ENCODE results near the gene CHRNG. TPM values are rescaled to one million over a fixed set of nuclear protein-coding genes. Genes with fewer than 3 reads are reported as not detected.
A peak's percentile ranks its signal among the peaks of the same experiment; 100 is the strongest.

Gene CHRNG
- total RNA-seq, 2 experiments from 2014 or later: not detected

- H3K27me3 Mint-ChIP-seq: peaks cover 26% of the 10 kb centered on the region
- DNase-seq: peak; percentile 24
- H3K4me3 Mint-ChIP-seq: no peak overlapping the region
- no peaks in the 10 kb centered on the region for H3K36me3 Mint-ChIP-seq (ENCODE audit: low read depth)
- CTCF ChIA-PET: interaction anchor here (0.6 to 1.0 kb wide), 4 partner anchors 58 to 1135 kb away, joined by 3 to 5 read pairs (median 4); no protein-coding TSS in a partner anchor
- no peaks in the 10 kb centered on the region for H3K9me3 Mint-ChIP-seq (ENCODE audit: low read depth)
- H3K4me1 Mint-ChIP-seq: peaks cover 6% of the 10 kb centered on the region
- no peak for ATAC-seq
- intact Hi-C loops (cut with DNase I, micrococcal nuclease): loop anchor here (1.0 to 5.0 kb wide), 5 partner anchors 20 to 616 kb away; partner anchors contain the start of gene NPPC (in 1 of the 2)
- no peak overlapping the region for H3K27ac Mint-ChIP-seq
- POLR2A ChIA-PET: no interaction called here
Observed at GRCh38 chr2:232522623-232523401, 16.7 kb upstream of the CHRNG start.

- Mint-ChIP-seq H3K27me3 (peaks cover 27% of the 10 kb centered on the region), H3K9me3 (ENCODE audit: low read depth) (no peaks in the 10 kb centered on the region), H3K27ac (no peak overlapping the region), H3K4me3 (no peak overlapping the region), H3K4me1 (peaks cover 7% of the 10 kb centered on the region), H3K36me3 (ENCODE audit: low read depth) (no peaks in the 10 kb centered on the region)
- POLR2A ChIA-PET: no interaction called here
- ATAC-seq (no peak), DNase-seq (no peak)
- intact Hi-C loops (cut with DNase I, micrococcal nuclease): loop anchor here (5.0 kb wide), 3 partner anchors 181 to 616 kb away; partner anchors contain the start of gene NPPC (in 1 of the 2)
- CTCF ChIA-PET: interaction anchor here (0.6 to 1.4 kb wide), 4 partner anchors 23 to 1136 kb away, joined by 3 to 7 read pairs (median 4); no protein-coding TSS in a partner anchor
Observed at GRCh38 chr2:232523402-232523681, 16.1 kb upstream of the CHRNG start.

DNA sequence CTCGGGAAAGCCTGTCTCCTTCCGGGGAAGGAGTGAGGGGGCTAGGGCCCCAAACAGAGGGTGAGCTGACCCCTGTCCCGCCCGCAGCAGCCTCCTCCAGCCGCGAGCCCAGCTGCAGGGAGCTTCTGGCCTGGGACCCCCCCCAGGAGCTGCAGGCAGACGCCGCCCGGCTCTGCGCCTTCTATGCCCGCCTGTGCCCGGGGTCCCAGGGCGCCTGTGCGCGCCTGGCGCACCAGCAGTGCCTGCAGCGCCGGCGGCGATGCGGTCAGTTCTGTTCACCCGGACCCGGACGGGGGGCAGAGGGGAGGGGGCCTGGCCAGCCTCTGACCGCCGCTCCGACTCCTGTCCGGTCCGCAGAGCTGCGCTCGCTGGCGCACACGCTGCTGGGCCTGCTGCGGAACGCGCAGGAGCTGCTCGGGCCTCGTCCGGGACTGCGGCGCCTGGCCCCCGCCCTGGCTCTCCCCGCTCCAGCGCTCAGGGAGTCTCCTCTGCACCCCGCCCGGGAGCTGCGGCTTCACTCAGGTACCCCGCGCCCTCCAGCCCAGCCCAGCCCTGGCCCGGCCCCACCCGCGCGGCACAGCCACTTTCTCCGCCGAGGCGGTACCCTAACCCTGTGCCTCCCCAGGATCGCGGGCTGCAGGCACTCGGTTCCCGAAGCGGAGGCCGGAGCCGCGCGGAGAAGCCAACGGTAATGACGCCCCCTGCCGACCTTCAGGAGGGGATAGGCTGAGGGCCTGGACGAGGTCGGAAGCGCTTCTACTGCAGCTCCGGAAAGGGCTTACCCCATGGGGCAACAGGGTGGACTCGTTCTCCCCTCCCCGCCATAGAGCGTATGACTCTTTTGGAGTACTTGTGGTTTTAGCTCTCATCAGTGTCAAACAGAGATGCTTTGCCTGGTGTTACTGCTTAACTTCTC lies 15.6 kb upstream of the CHRNG start:
- ChIA-PET CTCF (interaction anchor here (0.6 to 1.4 kb wide), 7 partner anchors 15 to 1137 kb away, joined by 3 to 7 read pairs (median 4); no protein-coding TSS in a partner anchor), POLR2A (no interaction called here)
- no peak overlapping the region for H3K4me3 Mint-ChIP-seq
- peak; percentile 69 for ATAC-seq
- intact Hi-C loops (cut with DNase I, micrococcal nuclease): loop anchor here (5.0 kb wide), 3 partner anchors 182 to 617 kb away; partner anchors contain the start of gene NPPC (in 1 of the 2)
- H3K27ac Mint-ChIP-seq: no peak overlapping the region
- DNase-seq: peak; percentile 66
- peaks cover 33% of the 10 kb centered on the region for H3K27me3 Mint-ChIP-seq
- no peaks in the 10 kb centered on the region for H3K36me3 Mint-ChIP-seq (ENCODE audit: low read depth)
- peaks cover 13% of the 10 kb centered on the region for H3K4me1 Mint-ChIP-seq
- no peaks in the 10 kb centered on the region for H3K9me3 Mint-ChIP-seq (ENCODE audit: low read depth)

GRCh38 chr2:232524771-232525170 lies 14.7 kb upstream of the CHRNG start:
- ChIA-PET POLR2A (no interaction called here), CTCF (interaction anchor here (0.7 to 1.4 kb wide), 3 partner anchors 14 to 24 kb away, joined by 3 to 7 read pairs (median 4); no protein-coding TSS in a partner anchor)
- DNase-seq (no peak), ATAC-seq (no peak)
- Mint-ChIP-seq H3K9me3 (ENCODE audit: low read depth) (no peaks in the 10 kb centered on the region), H3K4me3 (no peak overlapping the region), H3K27me3 (peaks cover 31% of the 10 kb centered on the region), H3K36me3 (ENCODE audit: low read depth) (no peaks in the 10 kb centered on the region), H3K27ac (no peak overlapping the region), H3K4me1 (peaks cover 17% of the 10 kb centered on the region)
- intact Hi-C loops (cut with DNase I, micrococcal nuclease): loop anchor here (5.0 kb wide), 3 partner anchors 182 to 617 kb away; partner anchors contain the start of gene NPPC (in 1 of the 2)

DNA sequence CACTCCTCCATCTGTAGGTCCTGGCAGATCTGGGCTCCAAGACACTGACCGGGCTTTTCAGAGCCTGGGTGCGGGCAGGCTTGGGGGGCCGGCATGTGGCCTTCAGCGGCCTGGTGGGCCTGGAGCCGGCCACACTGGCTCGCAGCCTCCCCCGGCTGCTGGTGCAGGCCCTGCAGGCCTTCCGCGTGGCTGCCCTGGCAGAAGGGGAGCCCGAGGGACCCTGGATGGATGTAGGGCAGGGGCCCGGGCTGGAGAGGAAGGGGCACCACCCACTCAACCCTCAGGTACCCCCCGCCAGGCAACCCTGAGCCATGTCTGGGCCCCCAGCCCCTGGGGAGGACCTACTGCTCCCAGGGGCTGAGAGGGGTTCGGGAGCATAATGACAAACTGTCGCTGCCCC lies 14.3 kb upstream of the CHRNG start:
- no peak for ATAC-seq
- intact Hi-C loops (cut with DNase I, micrococcal nuclease): no loop called here
- Mint-ChIP-seq H3K4me3 (no peak overlapping the region), H3K36me3 (ENCODE audit: low read depth) (no peaks in the 10 kb centered on the region), H3K27ac (no peak overlapping the region), H3K4me1 (peaks cover 17% of the 10 kb centered on the region), H3K27me3 (peaks cover 31% of the 10 kb centered on the region), H3K9me3 (ENCODE audit: low read depth) (no peaks in the 10 kb centered on the region)
- ChIA-PET CTCF (no interaction called here), POLR2A (no interaction called here)
- no peak for DNase-seq

GRCh38 chr2:232525791-232526371 lies 13.6 kb upstream of the CHRNG start, which contains the start of gene CHRND:
Gene CHRND, plus strand, starts transcription at chr2:232526160. Its CDS starts 56 bp downstream, at chr2:232526216.
- H3K9me3 Mint-ChIP-seq (ENCODE audit: low read depth): no peaks in the 10 kb centered on the region
- CTCF ChIA-PET: interaction anchor here (0.7 kb wide), 1 partner anchor 86 kb away, joined by 3 read pairs; no protein-coding TSS in a partner anchor
- DNase-seq (no peak), ATAC-seq (no peak)
- intact Hi-C loops (cut with DNase I, micrococcal nuclease): no loop called here
- POLR2A ChIA-PET: no interaction called here
- H3K36me3 Mint-ChIP-seq (ENCODE audit: low read depth): no peaks in the 10 kb centered on the region
- H3K27ac Mint-ChIP-seq: no peak within 1 kb of the TSS
- H3K27me3 Mint-ChIP-seq: peaks cover 28% of the 10 kb centered on the region
- no peak within 1 kb of the TSS for H3K4me3 Mint-ChIP-seq
- H3K4me1 Mint-ChIP-seq: peaks cover 17% of the 10 kb centered on the region

DNA sequence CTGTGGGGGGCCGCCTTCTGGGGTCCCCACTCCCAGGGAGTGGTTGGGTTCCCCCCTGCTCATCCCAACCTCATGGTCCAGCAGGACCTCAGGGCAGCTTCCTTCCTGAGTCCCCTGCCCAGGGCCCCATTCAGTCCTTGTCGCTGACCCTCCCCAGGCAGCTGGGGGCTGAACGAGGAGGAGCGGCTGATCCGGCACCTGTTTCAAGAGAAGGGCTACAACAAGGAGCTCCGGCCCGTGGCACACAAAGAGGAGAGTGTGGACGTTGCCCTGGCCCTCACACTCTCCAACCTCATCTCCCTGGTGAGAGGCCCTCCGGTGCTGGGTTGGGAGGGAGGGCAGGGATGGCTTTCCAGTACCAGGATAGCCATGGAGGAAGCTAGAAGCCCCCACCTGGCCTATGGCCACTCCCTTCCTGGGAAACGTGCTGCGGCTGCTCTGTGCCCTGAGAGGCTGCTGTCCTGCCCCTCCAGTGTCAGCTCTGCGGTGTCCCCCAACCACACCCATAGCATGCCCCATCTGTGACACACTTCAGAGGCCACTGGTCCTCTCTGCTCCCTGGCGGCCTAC lies 13.0 kb upstream of the CHRNG start:
- DNase-seq (no peak), ATAC-seq (no peak)
- POLR2A ChIA-PET: no interaction called here
- Mint-ChIP-seq H3K9me3 (ENCODE audit: low read depth) (no peaks in the 10 kb centered on the region), H3K4me3 (no peak overlapping the region), H3K27ac (no peak overlapping the region), H3K27me3 (peaks cover 28% of the 10 kb centered on the region), H3K36me3 (ENCODE audit: low read depth) (no peaks in the 10 kb centered on the region), H3K4me1 (peaks cover 16% of the 10 kb centered on the region)
- intact Hi-C loops (cut with DNase I, micrococcal nuclease): no loop called here
- CTCF ChIA-PET: interaction anchor here (0.7 kb wide), 1 partner anchor 87 kb away, joined by 3 read pairs; no protein-coding TSS in a partner anchor

DNA sequence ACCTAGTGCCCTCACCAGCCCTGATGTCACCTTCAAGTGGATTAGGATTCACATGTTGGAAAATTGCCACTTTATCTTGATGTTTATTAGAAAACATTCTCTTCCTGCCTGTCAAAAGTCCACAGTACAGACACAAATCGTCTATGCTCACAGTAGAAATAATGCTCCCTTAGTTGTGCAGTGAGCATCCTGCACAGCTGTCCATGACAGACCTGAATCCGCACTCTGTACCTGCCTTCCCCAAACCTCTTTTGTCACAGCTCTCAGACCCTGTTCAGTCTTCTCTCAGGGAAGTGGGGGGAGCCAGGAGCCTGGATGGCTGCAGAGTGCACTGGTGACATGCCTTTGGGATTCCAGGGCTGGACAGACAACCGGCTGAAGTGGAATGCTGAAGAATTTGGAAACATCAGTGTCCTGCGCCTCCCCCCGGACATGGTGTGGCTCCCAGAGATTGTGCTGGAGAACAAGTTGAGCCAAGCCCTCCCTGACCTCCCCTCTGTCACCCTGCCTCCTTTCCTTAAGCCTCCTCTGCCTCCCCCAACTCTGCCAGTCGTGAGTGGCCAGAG lies 11.5 kb upstream of the CHRNG start:
- ChIA-PET POLR2A (no interaction called here), CTCF (no interaction called here)
- ATAC-seq: no peak
- no peaks in the 10 kb centered on the region for H3K36me3 Mint-ChIP-seq (ENCODE audit: low read depth)
- intact Hi-C loops (cut with DNase I, micrococcal nuclease): no loop called here
- no peaks in the 10 kb centered on the region for H3K9me3 Mint-ChIP-seq (ENCODE audit: low read depth)
- H3K27ac Mint-ChIP-seq: no peak overlapping the region
- peaks cover 28% of the 10 kb centered on the region for H3K27me3 Mint-ChIP-seq
- H3K4me1 Mint-ChIP-seq: peaks cover 15% of the 10 kb centered on the region
- no peak overlapping the region for H3K4me3 Mint-ChIP-seq
- no peak for DNase-seq

DNA sequence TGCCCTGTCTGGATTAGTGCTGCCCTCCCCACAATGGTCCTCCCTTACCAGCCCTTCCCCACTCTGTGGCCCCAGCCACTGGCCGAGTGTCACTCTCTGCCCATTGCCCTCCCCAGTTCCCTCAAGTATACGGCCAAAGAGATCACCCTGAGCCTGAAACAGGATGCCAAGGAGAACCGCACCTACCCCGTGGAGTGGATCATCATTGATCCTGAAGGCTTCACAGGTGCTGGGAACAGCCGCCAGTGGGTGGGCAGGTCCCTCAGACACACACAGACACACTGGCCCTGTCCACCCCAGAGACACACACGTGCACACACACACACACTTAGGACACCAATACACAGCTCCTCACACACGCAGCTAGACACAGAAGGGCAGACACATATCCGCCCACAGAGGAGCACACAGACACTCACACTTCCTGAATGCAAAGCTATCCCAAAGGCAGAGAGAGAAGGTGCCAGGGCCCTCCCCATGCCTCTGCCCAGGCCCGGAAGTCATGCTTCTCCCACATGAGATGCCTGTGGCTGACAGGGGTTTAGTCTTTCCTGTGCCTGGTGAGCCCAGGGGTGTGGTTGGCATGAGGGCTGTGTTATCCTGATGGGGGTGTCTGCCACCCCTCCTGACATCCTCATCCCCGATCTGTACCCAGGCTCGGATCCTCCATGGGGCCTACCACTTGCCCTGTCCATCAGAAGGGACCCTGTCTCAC lies 10.6 kb upstream of the CHRNG start:
- intact Hi-C loops (cut with DNase I, micrococcal nuclease): no loop called here
- peak overlapping the region; percentile 26 for H3K27ac Mint-ChIP-seq
- H3K4me3 Mint-ChIP-seq: no peak overlapping the region
- no peak for ATAC-seq
- POLR2A ChIA-PET: no interaction called here
- H3K9me3 Mint-ChIP-seq (ENCODE audit: low read depth): no peaks in the 10 kb centered on the region
- peaks cover 26% of the 10 kb centered on the region for H3K27me3 Mint-ChIP-seq
- DNase-seq: no peak
- CTCF ChIA-PET: no interaction called here
- H3K36me3 Mint-ChIP-seq (ENCODE audit: low read depth): no peaks in the 10 kb centered on the region
- peaks cover 11% of the 10 kb centered on the region for H3K4me1 Mint-ChIP-seq

DNA sequence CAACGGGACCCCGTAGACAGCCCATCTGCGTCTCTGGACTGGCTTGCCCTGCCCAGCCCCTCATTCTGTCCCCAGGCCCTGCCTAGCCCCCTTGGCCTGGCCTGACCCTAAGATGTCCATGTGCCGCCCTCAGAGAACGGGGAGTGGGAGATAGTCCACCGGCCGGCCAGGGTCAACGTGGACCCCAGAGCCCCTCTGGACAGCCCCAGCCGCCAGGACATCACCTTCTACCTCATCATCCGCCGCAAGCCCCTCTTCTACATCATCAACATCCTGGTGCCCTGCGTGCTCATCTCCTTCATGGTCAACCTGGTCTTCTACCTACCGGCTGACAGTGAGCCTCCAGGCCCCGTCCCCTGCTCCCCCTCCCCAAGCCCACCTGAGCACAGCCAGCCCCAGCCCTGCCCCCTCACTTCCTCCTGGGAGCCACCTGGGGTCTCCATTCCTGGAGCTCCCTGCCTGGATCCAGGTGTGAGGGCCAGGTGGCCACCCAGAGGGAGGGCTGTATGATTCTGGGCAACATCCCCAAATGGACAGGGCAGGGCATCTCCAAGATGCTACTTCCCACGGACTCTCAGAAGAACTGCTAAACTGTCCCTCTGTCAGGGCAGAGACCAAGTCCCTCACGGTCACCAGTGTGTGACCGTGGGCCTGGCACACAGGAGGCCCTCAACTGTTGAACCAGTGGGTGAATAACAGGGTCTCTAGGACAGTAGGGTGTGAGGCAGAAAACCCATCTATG lies 9.5 kb upstream of the CHRNG start:
- H3K27me3 Mint-ChIP-seq: peaks cover 20% of the 10 kb centered on the region
- no peak overlapping the region for H3K4me3 Mint-ChIP-seq
- ChIA-PET CTCF (no interaction called here), POLR2A (no interaction called here)
- no peak for DNase-seq
- no peaks in the 10 kb centered on the region for H3K9me3 Mint-ChIP-seq (ENCODE audit: low read depth)
- peaks cover 11% of the 10 kb centered on the region for H3K4me1 Mint-ChIP-seq
- H3K36me3 Mint-ChIP-seq (ENCODE audit: low read depth): no peaks in the 10 kb centered on the region
- ATAC-seq: no peak
- intact Hi-C loops (cut with DNase I, micrococcal nuclease): no loop called here
- no peak overlapping the region for H3K27ac Mint-ChIP-seq
